A549 treated with AZD9567 at 1 μM for 4 hours (cell line): Measurements from ENCODE around the gene CCDC149. TPM values are rescaled to one million over a fixed set of nuclear protein-coding genes. Genes with fewer than 3 reads are reported as not detected.

Source experiments
- total RNA-seq: library from RNA; stranded (reverse); fragments of 200-300 nt; extraction: Qiagen RNA extraction; gene quantifications from 5 replicates; pipeline ENCODE4 v1.2.3, GENCODE V29; 2022; ENCODE audit not compliant: insufficient read depth

The CCDC149 gene
- 1.2 to 1.9 TPM (median 1.5 TPM) in 5 replicates for total RNA-seq

GRCh38 chr4:24912252-24913118 lies at the start of gene CCDC149:
TSS of gene CCDC149 (minus strand) at chr4:24913042. CDS start at chr4:24912864, 178 bp downstream.

GRCh38 chr4:24794916-24795665 lies 117.8 kb downstream of the CCDC149 start, which contains the start of gene SOD3:
TSS of gene SOD3 (plus strand) at chr4:24795573. CDS start at chr4:24799522, 3,949 bp downstream.

Other genes with a start within 250 kb of the CCDC149 start
- not detected in 5 replicates for gene SOD3, start 117.5 kb downstream of the CCDC149 start, total RNA-seq
- gene LGI2, start 117.9 kb upstream of the CCDC149 start, total RNA-seq, result 0.08 to 0.29 TPM (median 0.15 TPM) in 5 replicates
- 2.0 to 3.6 TPM (median 3.2 TPM) in 5 replicates for gene SEPSECS, start 247.4 kb upstream of the CCDC149 start, total RNA-seq